Activated CD4-positive, alpha-beta memory T cell treated with anti-CD3 and anti-CD28 coated beads, Interleukin-2, amount 10 ng/mL, durations not matched to agents 7 days and 5 days (primary cell): ENCODE measurements around the gene GLYATL1. TPM values are rescaled to one million over a fixed set of nuclear protein-coding genes. Genes with fewer than 3 reads are reported as not detected.
A peak's percentile ranks its signal among the peaks of the same experiment; 100 is the strongest.

Source experiments
- CTCF ChIA-PET: fragments of 350-600 bp; sonication (Branson Sonifier 250); formaldehyde crosslinking; loops from one replicate; lab custom pipeline; 2021; ENCODE audit warnings: antibody characterized with exemption, inconsistent platforms; lab: Charles Lee
- POLR2A ChIA-PET: fragments of 350-600 bp; sonication (Branson Sonifier 250); formaldehyde crosslinking; loops from one replicate; lab custom pipeline; 2021; ENCODE audit warnings: antibody characterized with exemption; lab: Charles Lee
- DNase-seq: peaks from one replicate; pipeline ENCODE4 v3.0.0-alpha.2; 2020
- H3K27ac Mint-ChIP-seq: one replicate; pipeline ENCODE4 v1.8.0; 2021; ENCODE audit warnings: mild to moderate bottlenecking, mixed read lengths
- H3K27me3 Mint-ChIP-seq: one replicate; pipeline ENCODE4 v1.8.0; 2021; ENCODE audit warnings: mixed read lengths
- H3K36me3 Mint-ChIP-seq: one replicate; pipeline ENCODE4 v1.8.0; 2021; ENCODE audit warnings: low read depth, mixed read lengths
- H3K4me1 Mint-ChIP-seq: one replicate; pipeline ENCODE4 v1.8.0; 2021; ENCODE audit warnings: mixed read lengths
- H3K4me3 Mint-ChIP-seq: one replicate; pipeline ENCODE4 v1.8.0; 2021; ENCODE audit warnings: mild to moderate bottlenecking, mixed read lengths
- H3K9me3 Mint-ChIP-seq: one replicate; pipeline ENCODE4 v1.8.0; 2021; ENCODE audit warnings: mixed read lengths
- total RNA-seq, 2 experiments: library from RNA; stranded (reverse); gene quantifications; one replicate each; pipeline ENCODE4 v1.2.3, GENCODE V29; 2021

The GLYATL1 gene, protein sequence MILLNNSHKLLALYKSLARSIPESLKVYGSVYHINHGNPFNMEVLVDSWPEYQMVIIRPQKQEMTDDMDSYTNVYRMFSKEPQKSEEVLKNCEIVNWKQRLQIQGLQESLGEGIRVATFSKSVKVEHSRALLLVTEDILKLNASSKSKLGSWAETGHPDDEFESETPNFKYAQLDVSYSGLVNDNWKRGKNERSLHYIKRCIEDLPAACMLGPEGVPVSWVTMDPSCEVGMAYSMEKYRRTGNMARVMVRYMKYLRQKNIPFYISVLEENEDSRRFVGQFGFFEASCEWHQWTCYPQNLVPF
- not detected for total RNA-seq

DNA sequence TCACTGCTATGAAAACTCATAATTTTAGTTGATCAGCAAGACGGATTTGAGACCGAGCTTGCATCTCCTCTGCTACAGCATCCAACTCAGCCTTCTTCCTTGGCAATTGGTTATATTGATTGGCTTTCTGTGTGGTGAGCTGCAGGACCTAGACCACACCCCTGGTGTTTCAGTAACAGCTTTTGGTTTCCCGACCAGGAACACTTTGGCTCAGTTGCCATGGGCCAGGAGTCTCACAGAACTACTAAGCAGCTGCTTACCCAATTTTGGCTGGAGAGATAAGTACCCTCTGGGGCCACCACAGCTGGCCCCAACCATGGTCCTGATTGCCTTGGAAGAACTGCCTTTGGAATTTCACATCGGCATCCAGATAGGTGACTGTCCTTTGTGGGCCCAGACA is at the start of gene GLYATL1:
Gene GLYATL1 (plus strand): TSS at position 212 of the 400 bp plus-strand sequence. CDS start 7,600 bp downstream, outside the sequence.
- no peak within 1 kb of the TSS for H3K27ac Mint-ChIP-seq
- ChIA-PET POLR2A (no interaction called here), CTCF (no interaction called here)
- H3K9me3 Mint-ChIP-seq = no peaks in the 10 kb centered on the region
- H3K36me3 Mint-ChIP-seq = no peaks in the 10 kb centered on the region
- H3K27me3 Mint-ChIP-seq = peaks cover 3% of the 10 kb centered on the region
- H3K4me1 Mint-ChIP-seq = no peaks in the 10 kb centered on the region
- no peak within 1 kb of the TSS for H3K4me3 Mint-ChIP-seq
- no peak for DNase-seq

DNA sequence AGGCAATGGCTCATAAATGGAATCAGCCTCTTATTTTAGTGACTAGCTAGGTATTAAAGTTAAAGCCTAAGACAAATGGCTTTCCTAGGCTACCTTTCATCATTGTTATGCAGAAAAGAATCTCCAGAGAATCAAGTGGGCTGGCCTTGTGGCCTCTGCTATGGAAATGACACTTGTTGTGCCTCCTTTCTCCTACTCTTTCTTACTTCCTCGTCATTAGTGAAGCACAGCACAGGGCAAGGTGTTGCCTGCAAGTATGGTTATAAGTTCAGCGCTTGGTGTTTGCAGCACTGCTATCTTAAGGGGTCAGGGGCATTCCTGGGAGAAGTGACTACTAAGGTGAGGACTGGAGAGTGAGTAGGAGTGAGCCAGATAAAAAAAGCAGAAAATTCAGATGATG is 45.4 kb upstream of the GLYATL1 start:
- DNase-seq = no peak
- ChIA-PET POLR2A (no interaction called here), CTCF (no interaction called here)
- no peak overlapping the region for H3K4me3 Mint-ChIP-seq
- no peaks in the 10 kb centered on the region for H3K4me1 Mint-ChIP-seq
- no peaks in the 10 kb centered on the region for H3K36me3 Mint-ChIP-seq
- no peak overlapping the region for H3K27ac Mint-ChIP-seq
- peaks cover 8% of the 10 kb centered on the region for H3K27me3 Mint-ChIP-seq
- no peaks in the 10 kb centered on the region for H3K9me3 Mint-ChIP-seq

DNA sequence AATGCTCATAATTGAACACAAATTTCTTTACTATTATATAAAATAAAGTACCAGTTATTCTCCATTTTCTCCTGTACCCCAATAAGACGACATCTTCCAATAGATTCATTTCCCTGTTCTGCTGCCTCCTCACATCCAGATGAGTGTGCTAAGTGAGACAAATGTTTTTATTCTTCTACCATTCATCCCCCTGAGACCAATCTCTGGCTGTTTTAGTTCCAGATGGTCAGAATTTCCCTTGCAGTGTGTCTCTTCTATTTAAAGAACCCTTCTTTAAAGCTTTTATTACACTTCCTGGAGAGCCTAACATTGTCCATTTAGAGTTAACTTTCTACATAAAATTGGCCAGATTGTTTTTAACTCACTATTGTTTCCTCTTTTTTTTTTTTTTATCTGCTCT is 41.2 kb upstream of the GLYATL1 start:
- Mint-ChIP-seq H3K27me3 (peaks cover 12% of the 10 kb centered on the region), H3K27ac (no peak overlapping the region), H3K36me3 (no peaks in the 10 kb centered on the region), H3K4me1 (no peaks in the 10 kb centered on the region), H3K9me3 (no peaks in the 10 kb centered on the region), H3K4me3 (no peak overlapping the region)
- ChIA-PET CTCF (no interaction called here), POLR2A (no interaction called here)
- no peak for DNase-seq

DNA sequence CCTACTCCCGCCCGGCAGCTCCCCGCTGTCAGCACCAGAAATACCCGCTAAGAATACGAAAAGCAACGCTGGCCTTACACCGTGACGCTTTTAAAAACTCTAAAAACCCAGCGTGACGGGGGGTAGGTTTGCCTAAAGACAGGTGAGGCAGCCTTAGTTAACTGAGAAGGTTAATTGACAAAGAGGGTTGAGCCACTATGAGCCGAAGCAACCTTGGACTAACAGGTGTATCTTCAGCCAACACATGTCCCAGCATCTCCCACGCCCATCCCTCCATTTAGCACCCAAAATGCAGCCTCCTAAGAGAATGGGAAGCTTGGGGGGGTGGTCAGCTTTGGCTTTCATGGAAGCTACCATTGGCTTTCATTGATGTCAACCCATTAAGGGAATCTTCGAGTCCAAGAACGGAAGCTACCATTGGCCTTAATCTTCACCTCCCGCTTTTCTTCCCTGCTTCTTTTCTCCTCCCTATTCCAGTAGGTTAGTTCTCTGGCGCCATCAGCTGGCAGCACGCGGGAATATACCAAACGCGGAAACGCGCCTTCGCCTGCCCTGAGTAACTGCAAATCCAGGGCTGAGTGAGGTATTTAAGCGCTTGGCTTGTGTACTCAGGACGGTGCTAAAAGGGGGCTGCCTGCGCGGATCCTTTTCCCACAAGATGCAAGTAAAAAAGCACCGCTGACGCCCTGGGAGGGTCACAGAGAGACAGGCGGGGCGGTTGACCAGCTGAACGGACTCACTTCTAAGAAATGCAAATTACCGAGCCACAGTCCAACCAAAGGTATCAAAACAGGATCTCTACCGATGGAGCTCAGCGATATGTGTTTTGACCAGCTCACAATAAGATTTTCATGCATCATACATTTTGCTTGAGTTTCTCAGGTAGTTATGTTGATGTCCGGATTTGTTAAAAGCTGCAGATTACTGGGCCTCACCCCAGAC is 38.5 kb upstream of the GLYATL1 start:
- ChIA-PET POLR2A (no interaction called here), CTCF (no interaction called here)
- peak; percentile 36 for DNase-seq
- Mint-ChIP-seq H3K9me3 (no peaks in the 10 kb centered on the region), H3K27me3 (peaks cover 27% of the 10 kb centered on the region), H3K27ac (no peak overlapping the region), H3K36me3 (no peaks in the 10 kb centered on the region), H3K4me1 (no peaks in the 10 kb centered on the region), H3K4me3 (no peak overlapping the region)

DNA sequence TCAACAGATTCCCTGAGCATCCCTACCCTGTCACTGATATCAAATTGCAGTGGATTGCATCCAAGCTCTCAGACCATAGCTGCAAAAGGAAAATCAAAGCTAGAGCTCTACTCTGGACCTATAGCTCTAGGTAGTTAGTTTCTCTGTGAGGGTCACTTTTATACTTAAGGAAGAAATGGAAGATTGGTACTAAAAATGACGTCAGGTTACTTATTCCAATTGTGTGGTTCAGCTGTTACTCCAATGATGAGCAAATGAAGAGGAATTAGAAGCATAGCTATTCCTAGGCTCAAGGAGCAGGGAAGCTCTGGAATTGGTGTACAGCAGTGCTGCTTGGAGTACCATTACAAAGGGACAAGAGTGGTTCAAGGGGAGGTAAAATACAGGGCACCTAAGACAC is 36.4 kb upstream of the GLYATL1 start:
- CTCF ChIA-PET = no interaction called here
- Mint-ChIP-seq H3K36me3 (no peaks in the 10 kb centered on the region), H3K4me1 (no peaks in the 10 kb centered on the region), H3K27ac (no peak overlapping the region), H3K27me3 (peaks cover 46% of the 10 kb centered on the region), H3K9me3 (no peaks in the 10 kb centered on the region), H3K4me3 (no peak overlapping the region)
- no peak for DNase-seq
- POLR2A ChIA-PET = no interaction called here

DNA sequence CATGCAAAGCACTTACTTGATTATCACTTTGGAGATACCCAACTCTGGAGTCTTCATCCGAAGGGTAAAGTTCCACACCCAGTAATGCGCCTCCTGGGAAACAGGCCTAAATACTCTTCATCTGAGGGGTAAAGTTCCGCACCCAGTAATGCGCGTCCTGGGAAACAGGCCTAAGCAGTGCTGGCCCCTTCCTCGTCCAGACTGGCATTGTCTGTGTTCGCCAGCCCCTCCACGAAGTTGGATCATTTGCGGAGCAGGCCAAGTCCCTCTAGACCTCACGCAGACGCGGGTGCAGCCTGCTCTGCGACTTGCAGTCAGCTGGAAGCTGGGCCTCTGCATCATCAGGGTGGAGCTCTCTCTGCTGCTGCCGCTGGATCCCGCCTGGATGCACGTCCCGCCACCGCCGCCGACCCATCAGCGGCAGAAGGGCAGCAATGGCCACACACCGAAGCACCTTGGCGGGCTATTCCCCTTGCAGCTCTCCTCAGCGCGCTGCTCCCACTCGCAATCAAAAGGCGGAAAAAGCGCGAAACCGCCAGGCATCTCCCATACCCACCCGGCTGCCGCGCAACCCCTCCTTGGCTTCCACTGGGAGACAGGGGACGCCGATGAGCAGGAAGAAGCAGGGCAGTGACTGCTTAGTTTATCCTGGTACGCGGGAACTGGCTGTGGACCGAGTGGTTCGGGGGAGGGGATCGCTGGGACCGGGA is 34.1 kb upstream of the GLYATL1 start:
- H3K4me3 Mint-ChIP-seq = no peak overlapping the region
- H3K27me3 Mint-ChIP-seq = peaks cover 49% of the 10 kb centered on the region
- CTCF ChIA-PET = no interaction called here
- no peak for DNase-seq
- H3K4me1 Mint-ChIP-seq = no peaks in the 10 kb centered on the region
- H3K36me3 Mint-ChIP-seq = no peaks in the 10 kb centered on the region
- H3K9me3 Mint-ChIP-seq = no peaks in the 10 kb centered on the region
- H3K27ac Mint-ChIP-seq = no peak overlapping the region
- POLR2A ChIA-PET = no interaction called here

DNA sequence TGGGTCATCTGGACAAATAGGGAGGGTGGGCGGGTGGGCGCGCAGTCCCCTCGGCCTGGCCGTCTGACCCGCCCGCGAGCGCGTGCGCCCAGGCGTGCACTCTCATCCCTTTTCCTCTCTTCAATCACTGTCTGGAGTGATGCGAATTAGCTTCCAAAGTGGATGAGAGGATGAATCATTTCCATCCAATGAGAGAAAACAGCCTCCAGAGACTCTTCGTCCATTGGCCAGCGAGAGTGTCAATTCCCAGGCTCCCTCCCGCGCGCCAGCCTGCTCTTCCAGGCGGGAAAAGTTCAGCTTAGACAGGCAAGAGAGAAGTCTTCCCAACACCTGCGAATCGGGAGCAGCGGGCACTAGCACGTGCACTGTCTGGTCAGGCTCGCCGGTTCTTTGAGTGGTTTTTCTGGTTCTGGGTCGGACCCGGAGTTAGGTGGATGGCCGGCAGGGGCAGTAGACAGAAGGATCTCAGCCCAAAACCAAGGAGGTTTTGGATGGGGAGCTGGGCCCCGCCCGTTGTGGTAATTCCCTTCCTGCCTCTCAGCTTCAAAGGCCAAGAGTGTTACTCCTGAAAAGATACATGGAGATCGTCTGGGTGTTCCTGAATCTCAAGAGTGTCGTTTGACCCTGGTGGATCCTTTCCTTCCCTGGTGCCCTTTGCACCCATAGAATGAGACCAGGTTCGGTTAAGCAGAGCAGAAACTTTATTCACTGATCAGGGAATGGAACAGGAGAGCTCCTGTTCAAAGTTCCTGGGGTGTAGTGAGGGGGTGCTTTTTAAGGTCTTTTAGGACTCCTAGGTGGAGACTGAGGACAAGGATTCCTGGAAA is 33.4 kb upstream of the GLYATL1 start:
- no peaks in the 10 kb centered on the region for H3K9me3 Mint-ChIP-seq
- H3K27me3 Mint-ChIP-seq = peaks cover 49% of the 10 kb centered on the region
- no peak for DNase-seq
- ChIA-PET CTCF (no interaction called here), POLR2A (no interaction called here)
- H3K27ac Mint-ChIP-seq = no peak overlapping the region
- H3K4me1 Mint-ChIP-seq = no peaks in the 10 kb centered on the region
- no peaks in the 10 kb centered on the region for H3K36me3 Mint-ChIP-seq
- H3K4me3 Mint-ChIP-seq = no peak overlapping the region

DNA sequence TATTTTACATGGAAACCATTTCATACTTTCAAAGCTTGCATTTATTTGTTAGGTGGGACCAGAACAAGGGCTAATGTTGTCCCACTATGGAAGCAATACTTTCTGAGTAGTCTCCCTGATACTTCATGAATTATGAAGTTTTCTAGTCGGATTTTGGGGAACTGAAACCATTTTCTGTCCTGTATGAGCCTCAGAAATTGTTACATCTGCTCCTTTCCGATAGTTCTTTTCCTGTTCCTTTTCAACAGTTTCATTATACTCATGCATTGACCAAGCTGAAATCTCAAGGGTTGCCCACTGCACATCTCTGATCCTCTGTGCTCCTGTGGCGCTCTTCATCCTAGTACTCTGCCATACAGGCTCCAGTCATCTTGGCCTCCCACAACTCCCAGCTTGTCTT is 31.5 kb upstream of the GLYATL1 start:
- CTCF ChIA-PET = no interaction called here
- Mint-ChIP-seq H3K27me3 (peaks cover 43% of the 10 kb centered on the region), H3K27ac (no peak overlapping the region), H3K36me3 (no peaks in the 10 kb centered on the region), H3K4me1 (no peaks in the 10 kb centered on the region), H3K9me3 (no peaks in the 10 kb centered on the region), H3K4me3 (no peak overlapping the region)
- POLR2A ChIA-PET = no interaction called here
- no peak for DNase-seq

DNA sequence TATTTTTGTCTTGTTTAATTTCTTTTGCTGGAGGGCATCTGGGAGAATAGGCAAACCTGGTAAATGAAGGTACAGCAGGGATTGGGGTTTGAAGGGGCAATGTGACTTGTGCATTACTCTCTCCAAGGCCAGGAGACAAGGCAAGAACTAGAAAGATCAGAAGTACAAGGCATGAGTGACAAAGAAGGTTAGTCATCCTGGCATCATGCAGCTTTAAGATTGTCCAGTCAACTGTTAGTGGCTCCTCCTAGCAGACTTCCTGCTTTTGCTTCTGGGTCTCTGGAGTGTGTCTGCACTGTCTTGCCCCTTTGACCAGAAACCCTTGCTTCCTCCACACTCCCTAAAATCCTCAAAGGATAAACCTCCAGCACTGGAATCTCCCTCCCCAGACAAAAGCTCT is 27.2 kb upstream of the GLYATL1 start:
- Mint-ChIP-seq H3K27ac (no peak overlapping the region), H3K4me3 (no peak overlapping the region), H3K36me3 (no peaks in the 10 kb centered on the region), H3K27me3 (peaks cover 14% of the 10 kb centered on the region), H3K9me3 (peaks cover under 1% of the 10 kb centered on the region), H3K4me1 (no peaks in the 10 kb centered on the region)
- ChIA-PET POLR2A (no interaction called here), CTCF (no interaction called here)
- DNase-seq = no peak

DNA sequence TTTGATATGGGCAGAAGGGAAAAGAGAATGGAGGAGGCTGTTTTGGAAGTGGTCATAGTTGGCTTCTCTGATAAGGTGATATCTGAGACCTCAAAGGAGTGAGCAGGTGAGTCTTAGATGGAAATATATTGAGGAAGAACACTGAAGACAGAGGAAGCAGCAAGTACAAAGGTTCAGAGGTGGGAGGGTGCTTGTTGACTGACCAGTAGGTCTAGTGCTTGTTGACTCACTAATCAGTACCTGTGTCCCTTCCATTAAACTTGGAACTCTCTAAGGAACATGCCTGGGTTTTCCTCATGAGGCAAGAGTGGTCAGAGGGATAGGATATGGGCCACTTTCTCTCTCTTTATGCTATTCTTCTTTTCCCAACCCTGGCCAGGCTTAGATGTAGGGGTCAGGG is 25.6 kb upstream of the GLYATL1 start:
- Mint-ChIP-seq H3K27ac (no peak overlapping the region), H3K36me3 (no peaks in the 10 kb centered on the region), H3K4me3 (no peak overlapping the region), H3K4me1 (no peaks in the 10 kb centered on the region), H3K27me3 (peaks cover 3% of the 10 kb centered on the region), H3K9me3 (peaks cover 6% of the 10 kb centered on the region)
- CTCF ChIA-PET = no interaction called here
- DNase-seq = no peak
- POLR2A ChIA-PET = no interaction called here

DNA sequence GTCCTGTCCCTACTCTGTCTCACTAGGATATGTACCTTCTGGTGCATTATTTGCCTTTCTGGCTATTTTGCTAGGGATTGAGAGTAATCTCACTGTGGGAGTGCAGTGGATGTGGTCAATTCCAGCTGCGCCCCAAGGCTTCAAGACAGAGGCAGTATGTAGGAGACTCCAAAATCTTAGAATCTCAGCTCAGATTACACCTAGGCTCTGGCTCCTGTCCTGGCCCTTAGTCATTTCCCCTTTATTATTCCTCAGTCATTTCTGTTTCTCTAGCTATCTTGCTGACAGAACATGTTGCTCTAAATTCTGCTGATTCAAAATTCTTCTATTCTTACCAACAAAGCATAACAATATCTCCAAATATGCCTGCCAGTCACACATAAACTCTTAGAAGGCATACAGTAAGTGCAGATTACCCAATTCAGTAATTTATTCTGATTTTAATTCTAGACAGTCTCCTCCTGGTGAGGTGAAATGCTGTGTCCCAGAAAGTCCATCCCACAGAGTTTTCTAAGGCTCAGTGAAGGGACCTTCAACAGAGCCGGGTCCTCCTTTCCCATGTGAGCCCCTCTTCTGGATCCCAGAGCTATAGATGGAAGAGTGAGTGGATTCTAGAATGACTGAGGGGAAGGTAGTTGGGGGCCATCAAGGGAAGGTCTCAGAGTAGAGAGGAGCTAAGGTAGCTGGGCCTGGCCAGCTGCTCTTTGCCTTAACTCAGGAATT is 24.3 kb upstream of the GLYATL1 start:
- CTCF ChIA-PET = no interaction called here
- peaks cover 6% of the 10 kb centered on the region for H3K9me3 Mint-ChIP-seq
- no peak for DNase-seq
- H3K36me3 Mint-ChIP-seq = no peaks in the 10 kb centered on the region
- H3K27ac Mint-ChIP-seq = no peak overlapping the region
- POLR2A ChIA-PET = no interaction called here
- no peak overlapping the region for H3K4me3 Mint-ChIP-seq
- no peaks in the 10 kb centered on the region for H3K4me1 Mint-ChIP-seq
- peaks cover 3% of the 10 kb centered on the region for H3K27me3 Mint-ChIP-seq

DNA sequence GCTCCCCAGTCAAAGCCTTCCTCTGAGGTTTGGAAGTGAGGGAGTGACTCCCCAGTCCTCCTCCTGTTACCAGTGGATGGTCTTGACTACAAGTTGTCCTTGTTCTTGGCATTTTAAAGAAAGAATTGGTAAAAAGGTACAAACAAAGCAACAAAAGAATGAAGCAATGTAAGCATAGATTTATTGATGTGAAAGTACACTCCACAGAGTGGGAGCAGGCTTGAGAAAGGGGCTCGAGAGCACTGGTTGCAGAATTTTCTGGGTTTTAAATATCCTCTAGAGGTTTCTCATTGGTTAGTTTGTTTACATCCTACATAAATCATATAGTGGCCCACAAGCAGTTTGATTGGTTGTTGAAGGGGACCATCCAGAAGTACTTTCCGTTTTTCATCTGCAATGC is 22.7 kb upstream of the GLYATL1 start:
- Mint-ChIP-seq H3K4me1 (no peaks in the 10 kb centered on the region), H3K9me3 (peaks cover 6% of the 10 kb centered on the region), H3K27ac (no peak overlapping the region), H3K36me3 (no peaks in the 10 kb centered on the region), H3K4me3 (no peak overlapping the region), H3K27me3 (peaks cover 2% of the 10 kb centered on the region)
- DNase-seq = no peak
- POLR2A ChIA-PET = no interaction called here
- CTCF ChIA-PET = no interaction called here
